HG03103 (cell line): ENCODE data around the gene SIN3A.
"Not testable (repeated sequence)": the region's sequence is repeated elsewhere in the genome, so short reads cannot be mapped to it uniquely, and the experiment has no call there.

Source experiments
- ATAC-seq: cut with Tn5 transposase; IDR thresholded peaks from one replicate; pipeline ENCODE4 v1.9.1; 2021; ENCODE audit warnings: low read depth; ENCODE audit not compliant: unreplicated experiment

SIN3A gene

DNA sequence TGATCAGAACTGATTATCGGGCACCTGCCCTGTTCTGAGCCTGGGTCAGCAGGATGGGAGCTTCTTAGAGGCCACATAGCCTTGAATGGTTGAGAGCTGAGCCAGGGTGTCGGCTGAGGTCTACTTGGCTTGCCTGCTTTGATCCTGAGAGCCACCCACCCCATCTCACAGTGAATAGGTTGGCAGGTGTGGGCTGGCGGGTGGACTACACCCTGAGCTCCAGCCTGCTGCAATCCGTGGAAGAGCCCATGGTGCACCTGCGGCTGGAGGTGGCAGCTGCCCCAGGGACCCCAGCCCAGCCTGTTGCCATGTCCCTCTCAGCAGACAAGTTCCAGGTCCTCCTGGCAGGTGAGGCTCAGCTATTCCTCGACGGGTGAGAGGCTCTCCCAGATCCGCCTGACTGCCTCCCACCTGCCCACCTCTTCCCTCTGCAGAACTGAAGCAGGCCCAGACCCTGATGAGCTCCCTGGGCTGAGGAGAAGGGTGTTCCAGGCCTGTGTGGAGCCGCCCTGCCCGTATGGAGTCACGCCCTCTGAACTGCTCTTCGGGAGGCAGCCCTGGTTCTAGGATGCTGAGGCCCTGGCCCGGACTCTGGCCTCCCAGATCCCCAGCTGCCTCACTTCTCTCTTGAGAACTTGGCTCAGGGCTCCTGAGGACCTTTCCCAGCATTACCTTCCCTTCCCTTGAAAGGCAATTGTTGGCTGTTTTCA, 111.8 kb downstream of the SIN3A start:
- ATAC-seq, result no peak

GRCh38 chr15:75338661-75339240, 112.7 kb downstream of the SIN3A start:
- ATAC-seq, result no peak

DNA sequence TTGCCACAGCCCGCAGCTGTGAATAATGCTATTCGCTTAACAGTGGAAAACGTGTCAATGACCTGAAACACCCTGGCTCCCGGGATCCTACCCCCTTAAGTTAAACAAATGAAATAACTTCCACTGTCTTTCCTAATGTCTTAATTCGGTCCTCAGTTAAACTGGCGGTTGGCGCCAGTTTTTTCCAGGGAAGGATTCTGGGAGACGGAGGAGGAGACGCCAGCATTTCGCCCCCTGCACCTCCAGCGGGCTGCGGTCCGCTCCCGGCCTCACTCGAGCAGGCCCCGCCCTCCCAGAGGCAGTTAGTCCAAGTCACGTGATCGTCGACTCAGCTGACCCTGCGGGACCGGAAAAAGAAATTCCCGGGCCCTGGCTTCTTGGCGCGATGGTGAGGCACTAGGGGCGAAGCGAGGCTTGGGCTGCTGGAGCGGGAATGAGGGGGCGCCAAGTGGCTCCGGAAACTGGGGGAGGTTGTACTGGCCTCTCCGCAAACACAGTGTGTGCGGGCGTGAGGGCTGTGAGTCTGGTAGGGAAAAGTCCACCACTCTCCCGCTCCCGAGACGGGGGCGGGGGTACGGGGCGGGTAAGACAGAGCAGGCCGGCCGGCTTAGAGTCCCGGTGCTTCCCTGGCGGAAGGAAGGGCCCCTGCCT, 115.7 kb downstream of the SIN3A start, which contains the start of gene COMMD4:
Gene COMMD4, plus strand, starts transcription at position 359 of the 651 bp plus-strand sequence. Its CDS starts 27 bp downstream, at position 386.
- peak; percentile 65 for ATAC-seq

- no peak for ATAC-seq
Observed at GRCh38 chr15:75335313-75335704, 116.2 kb downstream of the SIN3A start.

DNA sequence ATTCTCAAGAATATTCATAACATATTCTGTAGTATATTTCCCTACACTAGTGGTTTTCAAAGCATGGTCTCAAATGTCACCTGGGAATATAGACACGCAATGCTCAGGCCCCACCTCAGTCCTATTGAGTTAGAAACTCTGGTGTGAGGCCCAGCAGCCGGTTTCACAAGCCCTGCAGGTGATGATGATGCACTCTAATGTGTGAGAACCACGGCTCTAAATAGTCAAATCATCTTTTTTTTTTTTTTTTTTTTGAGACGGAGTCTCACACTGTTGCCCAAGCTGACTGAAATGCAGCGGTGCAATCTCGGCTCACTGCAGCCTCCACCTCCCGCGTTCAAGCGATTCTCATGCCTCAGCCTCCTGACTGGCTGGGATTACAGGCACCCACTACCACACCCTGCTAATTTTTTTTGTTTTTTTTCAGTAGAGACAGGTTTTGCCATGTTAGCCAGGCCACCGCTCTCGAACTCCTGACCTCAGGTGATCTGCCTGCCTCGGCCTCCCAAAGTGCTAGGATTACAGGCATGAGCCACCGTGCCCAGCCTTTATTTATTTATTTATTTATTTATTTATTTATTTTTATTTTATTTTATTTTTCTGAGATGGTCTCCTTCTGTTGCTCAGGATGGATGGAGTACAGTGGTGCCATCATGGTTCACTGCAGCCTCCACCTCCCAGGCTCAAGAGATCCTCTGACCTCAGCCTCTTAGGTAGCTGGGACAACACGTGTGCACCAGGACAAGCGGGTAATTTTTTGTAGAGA, 117.7 kb downstream of the SIN3A start:
- ATAC-seq, result not testable (repeated sequence)

DNA sequence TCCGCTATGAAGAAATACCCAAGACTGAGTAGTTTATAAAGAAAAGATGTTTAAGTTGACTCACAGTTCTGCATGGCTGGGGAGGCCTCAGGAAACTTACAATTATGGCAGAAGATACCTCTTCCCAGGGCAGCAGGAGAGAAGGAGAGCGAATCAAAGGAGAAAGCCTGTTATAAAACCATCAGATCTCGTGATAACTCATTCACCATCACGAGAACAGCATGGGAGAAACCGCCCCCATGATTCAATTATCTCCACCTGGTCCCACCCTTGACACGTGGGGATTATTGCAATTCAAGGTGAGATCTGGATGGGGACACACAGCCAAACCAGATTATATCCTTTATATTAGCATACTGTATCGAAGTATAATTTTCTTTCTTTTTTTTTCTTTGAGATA, 119.4 kb downstream of the SIN3A start:
- ATAC-seq, result not testable (repeated sequence)

DNA sequence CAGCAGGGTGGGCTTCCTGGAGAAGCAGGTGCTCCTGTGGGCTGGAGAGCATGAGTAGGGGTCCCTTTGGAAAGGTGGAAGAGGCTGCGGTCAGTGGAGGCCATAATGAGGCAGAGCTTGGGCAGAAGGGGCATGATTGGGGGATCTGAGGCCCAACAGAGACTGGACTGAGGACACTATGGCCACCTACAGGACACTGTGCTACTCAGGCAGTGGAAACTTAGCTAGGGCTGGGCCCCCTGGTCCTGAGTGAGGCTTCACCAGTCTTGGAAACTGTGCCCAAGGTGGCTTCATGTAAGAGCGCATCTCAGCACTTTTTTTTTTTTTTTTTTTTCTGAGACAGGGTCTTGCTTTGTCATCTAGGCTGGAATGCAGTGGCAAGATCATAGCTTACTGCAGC, 121.9 kb downstream of the SIN3A start:
- ATAC-seq, result no peak

DNA sequence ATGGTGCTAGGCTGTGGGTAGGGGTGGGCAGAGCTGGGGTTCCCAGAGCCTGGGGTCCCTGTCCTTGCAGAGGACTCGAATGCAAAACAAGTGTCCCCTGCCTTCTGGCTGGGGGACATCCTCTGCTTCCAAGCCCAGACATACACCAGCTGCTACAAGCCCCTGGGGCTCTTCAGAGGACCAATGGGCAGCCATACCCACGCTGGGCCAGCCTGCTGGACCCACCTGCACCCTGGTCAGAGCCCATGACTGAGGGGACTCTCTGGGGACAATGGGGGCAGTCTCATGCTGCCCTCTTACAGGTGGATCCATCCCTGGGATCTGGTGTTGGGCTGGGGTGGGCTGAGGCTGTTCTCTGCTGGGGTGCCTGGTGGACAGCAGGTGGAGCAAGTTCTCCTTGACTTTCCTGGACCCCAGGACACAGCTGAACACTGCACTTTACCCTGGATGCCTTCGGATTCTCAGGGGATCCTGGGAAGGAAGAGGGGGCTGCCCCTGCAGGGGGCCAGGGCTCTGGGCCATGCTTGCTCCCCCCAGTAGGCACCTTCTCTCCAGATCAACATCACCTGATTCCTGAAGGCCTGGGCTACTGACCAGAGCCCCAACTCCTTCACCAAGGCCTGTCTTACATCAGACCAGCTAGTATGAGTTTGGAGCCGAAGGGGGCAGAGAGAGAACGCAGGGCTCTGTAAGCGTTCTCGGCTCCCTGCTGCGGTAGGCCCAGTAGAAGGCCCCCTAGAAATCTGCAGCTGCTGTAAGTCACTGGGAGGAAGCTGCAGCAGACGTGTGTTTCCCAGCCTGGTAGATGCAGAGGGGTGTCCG, 122.8 kb downstream of the SIN3A start:
- no peak for ATAC-seq

GRCh38 chr15:75327491-75327890, 124.0 kb downstream of the SIN3A start:
- no peak for ATAC-seq

- ATAC-seq, result no peak
Observed at GRCh38 chr15:75327005-75327404, 124.5 kb downstream of the SIN3A start.

DNA sequence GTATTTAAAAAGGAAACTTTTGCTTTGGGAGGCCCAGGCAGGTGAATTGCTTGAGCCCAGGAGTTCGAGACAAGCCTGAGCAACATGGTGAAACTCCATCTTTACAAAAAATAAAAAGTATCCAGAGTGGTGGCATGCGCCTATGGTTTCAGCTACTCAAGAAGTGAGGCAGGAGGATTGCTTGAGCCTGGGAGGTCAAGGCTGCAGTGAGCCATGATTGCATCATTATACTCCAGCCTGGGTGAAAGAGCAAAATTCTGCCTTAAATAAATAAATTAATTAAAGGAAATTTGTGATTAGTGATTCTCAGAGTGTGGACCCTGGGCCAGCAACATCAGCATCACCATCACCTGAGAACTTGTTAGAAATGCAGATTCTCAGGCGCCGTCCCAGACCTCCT, 125.6 kb downstream of the SIN3A start:
- no peak for ATAC-seq

DNA sequence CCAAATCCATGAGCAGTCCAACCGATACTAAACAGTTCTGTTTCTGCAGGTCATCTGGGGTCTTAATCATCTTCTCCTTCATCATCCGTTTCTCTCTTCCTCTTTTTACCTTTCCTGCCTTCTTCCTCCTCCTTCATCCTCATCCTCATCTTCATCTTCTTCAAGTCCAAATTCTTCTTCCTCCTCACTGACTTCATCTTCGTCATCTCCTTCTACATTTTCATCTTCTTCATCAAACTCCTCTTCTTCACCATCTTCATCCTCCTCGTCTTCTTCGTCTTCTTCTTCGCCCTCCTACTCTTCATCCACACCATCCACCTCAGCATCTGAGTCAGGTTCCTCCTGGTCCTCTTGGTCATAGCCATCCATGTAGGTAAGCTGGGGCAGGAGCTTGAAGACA, 129.8 kb downstream of the SIN3A start:
- no peak for ATAC-seq
